WI38 (cell line): ENCODE data around the gene NSDHL.
A peak's percentile ranks its signal among the peaks of the same experiment; 100 is the strongest.

ENCODE experiments used
- H3K4me3 ChIP-seq: 2 replicates; pipeline ENCODE4 v1.5.1; 2011; ENCODE audit warnings: low read depth, mild to moderate bottlenecking, control low read depth, low read length
- TF ChIP-seq, protein P1 (sequence below): IDR thresholded peaks from 2 replicates; pipeline ENCODE4 v1.5.1; 2012; ENCODE audit warnings: low read depth, mild to moderate bottlenecking, control low read depth, low read length

NSDHL gene

DNA sequence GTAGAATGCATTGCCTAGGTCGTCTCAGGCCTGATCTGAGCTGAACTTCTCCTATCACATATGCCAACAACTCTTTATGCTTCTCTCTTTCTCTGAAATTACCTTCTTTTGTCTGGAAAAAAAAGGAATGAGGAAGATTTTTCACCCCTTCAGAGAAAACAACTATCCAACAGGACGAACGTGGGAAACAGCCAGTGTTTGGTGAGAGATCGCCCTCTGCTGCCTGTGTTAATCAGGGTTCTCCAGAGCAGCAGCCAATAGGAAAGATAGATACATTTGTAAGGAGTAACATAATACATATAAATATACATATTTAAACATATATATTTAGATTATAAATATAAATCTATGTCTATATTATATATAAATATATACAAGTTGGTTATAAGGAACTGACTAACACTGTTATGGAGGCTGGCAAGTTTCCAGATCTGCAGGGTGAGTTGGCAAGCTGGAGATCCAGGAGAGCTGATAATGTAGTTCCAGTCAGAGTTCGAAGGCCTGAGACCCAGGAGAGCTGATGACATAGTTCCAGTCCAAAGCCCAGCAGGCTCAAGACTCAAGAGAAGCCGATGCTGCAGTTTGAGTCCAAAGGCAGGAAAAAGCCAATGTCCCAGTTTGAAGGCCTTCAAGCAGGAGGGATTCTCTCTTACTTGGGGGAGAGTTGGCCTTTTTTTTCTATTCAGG lies 13.6 kb upstream of the NSDHL start:
- TF ChIP-seq, protein P1, sequence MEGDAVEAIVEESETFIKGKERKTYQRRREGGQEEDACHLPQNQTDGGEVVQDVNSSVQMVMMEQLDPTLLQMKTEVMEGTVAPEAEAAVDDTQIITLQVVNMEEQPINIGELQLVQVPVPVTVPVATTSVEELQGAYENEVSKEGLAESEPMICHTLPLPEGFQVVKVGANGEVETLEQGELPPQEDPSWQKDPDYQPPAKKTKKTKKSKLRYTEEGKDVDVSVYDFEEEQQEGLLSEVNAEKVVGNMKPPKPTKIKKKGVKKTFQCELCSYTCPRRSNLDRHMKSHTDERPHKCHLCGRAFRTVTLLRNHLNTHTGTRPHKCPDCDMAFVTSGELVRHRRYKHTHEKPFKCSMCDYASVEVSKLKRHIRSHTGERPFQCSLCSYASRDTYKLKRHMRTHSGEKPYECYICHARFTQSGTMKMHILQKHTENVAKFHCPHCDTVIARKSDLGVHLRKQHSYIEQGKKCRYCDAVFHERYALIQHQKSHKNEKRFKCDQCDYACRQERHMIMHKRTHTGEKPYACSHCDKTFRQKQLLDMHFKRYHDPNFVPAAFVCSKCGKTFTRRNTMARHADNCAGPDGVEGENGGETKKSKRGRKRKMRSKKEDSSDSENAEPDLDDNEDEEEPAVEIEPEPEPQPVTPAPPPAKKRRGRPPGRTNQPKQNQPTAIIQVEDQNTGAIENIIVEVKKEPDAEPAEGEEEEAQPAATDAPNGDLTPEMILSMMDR = peak; percentile 43; the same call in 1 of the 2 replicates
- H3K4me3 ChIP-seq = no peak overlapping the region

DNA sequence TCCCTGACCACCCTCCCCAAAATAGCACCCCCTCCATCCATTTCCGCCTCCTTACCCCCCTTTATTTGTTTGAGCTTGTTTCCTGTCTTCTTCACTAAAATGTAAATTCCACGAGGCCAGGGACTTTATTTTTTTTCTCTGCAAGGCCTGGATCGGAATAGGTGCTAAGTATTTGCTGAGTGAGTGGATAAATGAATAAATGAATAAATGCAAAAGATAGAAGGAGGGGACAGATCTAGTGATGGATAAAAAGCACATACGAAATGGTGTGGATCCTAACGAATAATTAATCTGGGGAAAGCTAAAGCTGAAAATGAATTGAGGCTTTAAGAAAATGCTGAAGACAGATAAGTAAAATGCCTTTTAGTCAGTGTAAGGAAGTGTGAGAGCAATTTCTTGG lies 12.5 kb upstream of the NSDHL start:
- no peak overlapping the region for H3K4me3 ChIP-seq
- TF ChIP-seq, protein P1 = no peak

DNA sequence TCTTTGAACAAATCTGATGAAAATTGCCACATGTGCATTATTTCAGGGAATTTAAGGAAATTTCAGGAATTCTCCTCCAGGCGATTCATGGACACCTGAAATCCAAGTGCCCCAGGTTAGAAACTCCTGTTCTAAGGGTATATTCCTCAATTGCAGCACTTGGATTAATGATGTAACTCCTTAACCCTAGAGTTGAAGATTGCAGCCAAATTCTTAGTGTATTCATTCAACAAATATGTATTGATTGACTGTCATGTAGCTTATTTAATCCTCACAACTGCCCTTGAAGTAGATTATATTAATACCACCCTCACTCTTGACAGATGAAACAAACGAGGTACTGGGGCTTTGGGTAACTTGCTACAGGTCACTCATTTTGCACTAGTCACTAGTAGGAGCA lies 11.6 kb upstream of the NSDHL start:
- H3K4me3 ChIP-seq = no peak overlapping the region
- TF ChIP-seq, protein P1 = no peak

DNA sequence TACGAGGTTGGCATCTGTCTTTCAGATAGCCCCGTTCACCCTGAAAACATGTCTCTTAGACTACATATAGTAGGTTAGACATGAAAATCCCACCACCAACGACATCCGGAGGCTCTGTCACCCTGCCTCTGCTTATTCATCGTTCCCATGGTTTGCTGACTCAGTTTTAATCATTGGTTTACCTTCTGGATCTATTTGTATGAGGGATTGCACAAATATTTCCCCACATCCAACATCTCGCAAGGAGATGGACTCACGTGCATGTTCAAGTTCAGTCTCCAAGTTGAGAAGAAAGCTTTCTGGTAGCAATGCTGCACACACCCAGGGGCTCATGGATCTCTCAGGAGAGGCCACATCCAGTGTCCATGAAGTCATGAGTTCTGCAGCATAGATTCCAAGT lies 11.1 kb upstream of the NSDHL start:
- no peak overlapping the region for H3K4me3 ChIP-seq
- TF ChIP-seq, protein P1 = no peak

DNA sequence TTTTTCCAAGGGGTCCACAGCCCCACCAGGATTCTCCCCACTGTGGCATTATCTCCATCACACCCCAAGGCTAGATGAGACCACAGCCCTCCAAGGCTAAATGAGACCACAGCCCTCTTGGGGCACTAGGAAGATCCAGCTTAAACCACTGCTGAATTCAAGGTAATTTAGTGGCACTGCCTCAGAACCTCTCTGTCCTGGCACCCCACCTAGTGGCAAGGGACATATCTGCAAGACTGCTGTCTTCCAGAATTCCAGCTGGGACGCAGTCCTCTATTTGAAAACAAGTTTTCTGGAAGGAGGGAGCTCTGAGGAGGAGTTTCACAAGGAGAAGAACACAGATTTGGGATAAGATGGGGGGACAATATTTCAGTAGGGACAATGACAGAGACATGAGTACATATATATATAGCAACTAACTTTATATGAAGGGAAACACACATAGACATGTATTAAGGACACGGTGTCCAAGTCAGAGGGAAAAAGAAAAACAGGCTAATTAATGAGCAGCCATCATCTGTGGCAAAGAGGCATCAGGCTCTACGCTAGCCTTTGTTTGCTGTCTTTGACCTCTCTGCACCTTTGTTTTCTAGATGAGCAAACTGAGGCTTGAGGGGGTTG lies 9.6 kb upstream of the NSDHL start:
- TF ChIP-seq, protein P1 = peak; percentile 72
- no peak overlapping the region for H3K4me3 ChIP-seq

DNA sequence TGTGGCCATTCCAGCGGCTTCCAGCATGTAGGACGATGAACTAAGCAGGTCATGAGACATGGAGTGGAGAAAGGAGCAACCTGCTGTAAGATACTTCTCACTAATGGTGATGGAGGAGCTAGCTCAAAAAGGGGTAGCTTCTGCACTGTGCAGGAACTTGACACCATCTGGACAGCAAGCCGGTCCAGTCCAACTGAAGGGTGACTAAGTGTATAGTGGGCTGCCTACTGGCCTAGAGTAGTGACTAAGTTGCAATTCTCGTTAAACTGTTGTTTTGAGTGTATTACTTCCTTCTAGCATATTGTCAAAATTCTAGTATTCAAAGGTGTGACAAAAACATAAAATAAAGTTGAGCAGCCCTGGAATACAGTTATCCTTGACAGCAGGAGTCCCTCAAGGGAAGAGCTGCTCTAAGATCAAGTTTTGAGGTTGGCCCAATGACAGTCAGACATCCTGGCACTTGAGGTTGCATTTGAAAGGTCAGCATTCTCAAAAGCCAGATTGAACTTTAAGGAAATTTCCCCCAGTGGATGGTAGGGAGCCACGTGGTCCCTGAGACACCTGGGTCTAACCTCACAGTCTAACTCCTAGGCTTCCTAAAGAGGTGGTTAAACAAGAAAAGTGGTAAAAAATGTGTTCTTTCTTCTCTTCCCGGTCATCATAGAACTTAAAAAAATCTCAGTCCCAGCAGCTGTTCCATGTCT lies 8.3 kb upstream of the NSDHL start:
- H3K4me3 ChIP-seq = no peak overlapping the region
- TF ChIP-seq, protein P1 = no peak

DNA sequence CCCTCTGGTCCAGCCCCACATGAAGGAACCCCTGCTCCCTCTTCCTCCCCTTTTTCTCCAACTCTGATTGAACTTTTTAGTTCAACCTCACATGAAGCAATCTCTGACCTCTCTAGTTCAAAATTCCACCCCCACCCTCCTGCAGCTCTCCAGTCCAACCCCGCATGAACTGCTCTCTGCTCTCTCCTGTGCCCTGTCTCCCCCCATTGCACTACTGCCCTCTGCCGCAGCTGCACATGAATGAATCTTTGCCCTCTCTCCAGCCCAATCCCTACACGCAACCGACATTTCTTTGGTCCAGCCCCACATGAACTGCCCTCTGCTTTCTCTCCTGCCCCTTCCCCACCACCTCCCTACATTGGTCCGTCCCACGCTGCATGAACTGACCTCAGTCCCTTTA lies 7.2 kb upstream of the NSDHL start:
- TF ChIP-seq, protein P1 = no peak
- H3K4me3 ChIP-seq = no peak overlapping the region
